Panc1 (cell line): ENCODE measurements around the gene HLA-B. TPM values are rescaled to one million over a fixed set of nuclear protein-coding genes. Genes with fewer than 3 reads are reported as not detected.
A peak's percentile ranks its signal among the peaks of the same experiment; 100 is the strongest.
"Not testable (repeated sequence)": the region's sequence is repeated elsewhere in the genome, so short reads cannot be mapped to it uniquely, and the experiment has no call there.

Experiments
- ATAC-seq: fragments of 200-7000 bp; cut with Tn5 transposase; 2 replicates; pipeline ENCODE4 v1.9.1; 2020; ENCODE audit warnings: mild to moderate bottlenecking, moderate library complexity
- Bru-seq: library from RNA; stranded (reverse); fragments of 400-500 nt; gene quantifications from one replicate; lab custom pipeline; 2021; lab: Mats Ljungman, UMichigan
- BruChase-seq, 2 experiments: library from RNA; stranded (reverse); fragments of 400-500 nt; gene quantifications; one replicate each; lab custom pipeline; 2021; lab: Mats Ljungman, UMichigan
- BruUV-seq: library from RNA; stranded (reverse); fragments of 400-500 nt; replicated peaks from 2 replicates; lab custom pipeline; 2021; lab: Mats Ljungman, UMichigan
- CTCF ChIA-PET: fragments of 300-600 bp; sonication (Branson Sonifier 250); formaldehyde crosslinking; loops from one replicate; lab custom pipeline; 2022; ENCODE audit warnings: antibody characterized with exemption; lab: Charles Lee
- POLR2A ChIA-PET: fragments of 300-600 bp; sonication (Branson Sonifier 250); formaldehyde crosslinking; loops from one replicate; lab custom pipeline; 2022; ENCODE audit warnings: antibody characterized with exemption; lab: Charles Lee
- DNase-seq: peaks from one replicate; pipeline ENCODE4 v3.0.0-alpha.2; 2010; ENCODE audit warnings: low read depth, low spot score
- H3K27ac ChIP-seq: 2 replicates; pipeline ENCODE4 v1.5.1; 2011; ENCODE audit warnings: mild to moderate bottlenecking, low read length, inconsistent platforms
- H3K27me3 ChIP-seq: fragments of 200-500 bp; sonication (Bioruptor generic); 2 replicates; pipeline ENCODE4 v1.6.0; 2014; ENCODE audit warnings: low read length, inconsistent platforms; ENCODE audit not compliant: control insufficient read depth, insufficient read depth
- H3K36me3 ChIP-seq: fragments of 200-500 bp; sonication (Bioruptor generic); 2 replicates; pipeline ENCODE4 v1.5.1; 2014; ENCODE audit warnings: inconsistent platforms, mild to moderate bottlenecking, low read length, moderate library complexity; ENCODE audit not compliant: control insufficient read depth, insufficient read depth
- H3K4me1 ChIP-seq: 2 replicates; pipeline ENCODE4 v1.5.1; 2011; ENCODE audit warnings: inconsistent platforms, mild to moderate bottlenecking, low read length, moderate library complexity; ENCODE audit not compliant: control insufficient read depth, insufficient read depth
- H3K4me3 ChIP-seq, 2 experiments: 2 replicates each; pipeline ENCODE4 v1.5.1; 2011 to 2012; ENCODE audit warnings: low read depth in 2 of 2, low read length in 2 of 2, mild to moderate bottlenecking in 2 of 2, inconsistent platforms in 1 of 2, moderate library complexity in 1 of 2
- H3K9me3 ChIP-seq: fragments of 200-500 bp; sonication (Bioruptor generic); 2 replicates; pipeline ENCODE4 v1.5.1; 2014; ENCODE audit warnings: low read depth, mild to moderate bottlenecking, inconsistent platforms, low read length, moderate library complexity; ENCODE audit not compliant: control insufficient read depth, insufficient read depth
- POLR2AphosphoS5 ChIP-seq: IDR thresholded peaks from 2 replicates; pipeline ENCODE4 v1.6.1; 2012; ENCODE audit warnings: mild to moderate bottlenecking, low read depth, low read length, moderate library complexity
- SIN3A ChIP-seq: IDR thresholded peaks from 2 replicates; pipeline ENCODE4 v1.6.1; 2012; ENCODE audit warnings: low read depth, mild to moderate bottlenecking, low read length, moderate library complexity, borderline replicate concordance; ENCODE audit not compliant: insufficient read depth
- TCF7L2 ChIP-seq: IDR thresholded peaks from 2 replicates; pipeline ENCODE4 v1.6.1; 2011; ENCODE audit warnings: mild to moderate bottlenecking, low read depth, low read length, inconsistent platforms
- in situ Hi-C: cut with HindIII; loops from 2 replicates; pipeline ENCODE4 v1.10.0; 2016; ENCODE audit warnings: low sequenced_read_pairs, low pct_unique_long_range_greater_than_20kb
- intact Hi-C: fragments of 100-400 bp; cut with micrococcal nuclease; formaldehyde crosslinking; loops from one replicate; pipeline ENCODE4 v1.10.0; 2022; ENCODE audit not compliant: unreplicated experiment
- long read RNA-seq: library from polyadenylated mRNA; unstranded; transcript quantifications from one replicate; pipeline ENCODE4 v2.0.0, GENCODE V29; 2021; ENCODE audit not compliant: unreplicated experiment
- polyA plus RNA-seq: library from polyadenylated mRNA; unstranded; fragments of >200 nt; gene quantifications from one replicate; pipeline ENCODE4 v1.2.1, GENCODE V29; 2012; ENCODE audit warnings: missing spikeins; ENCODE audit not compliant: insufficient read length
- total RNA-seq: library from RNA; stranded (reverse); gene quantifications from one replicate; pipeline ENCODE4 v1.2.1, GENCODE V29; 2021; ENCODE audit not compliant: unreplicated experiment
- TF ChIP-seq, protein P1 (sequence below): fragments of 450-650 bp; IDR thresholded peaks from 2 replicates; pipeline ENCODE4 v1.5.1; 2017; ENCODE audit warnings: mild to moderate bottlenecking
- TF ChIP-seq, protein P2 (sequence below), 2 experiments: IDR thresholded peaks; 2 replicates each; pipeline ENCODE4 v1.6.1; 2011 to 2012; ENCODE audit warnings: low read depth in 2 of 2, control low read depth in 1 of 2, low read length in 1 of 2, mild to moderate bottlenecking in 1 of 2, moderate library complexity in 1 of 2; ENCODE audit not compliant: insufficient read depth in 1 of 2

HLA-B gene
- total RNA-seq, result 191 TPM
- polyA plus RNA-seq, result 134 TPM
- Bru-seq, nascent RNA, result percentile 27 among the genes with signal in this experiment
- percentile 30 among the genes with signal in this experiment for BruChase-seq, experiment 1, labeled RNA remaining after a 2-hour chase
- percentile 41 among the genes with signal in this experiment for BruChase-seq, experiment 2, labeled RNA remaining after a 6-hour chase
- long read RNA-seq, transcript HLA-B-249 (8 exons, 1,547 nt), result major isoform, 40 of 279 reads
- long read RNA-seq, transcript HLA-B-254 (3 exons, 917 nt), result minor isoform, 11 of 279 reads
- long read RNA-seq, partial matches to known transcripts, result 18 of 279 reads
- long read RNA-seq, other reads (novel, unspliced or antisense), result 209 of 279 reads

DNA sequence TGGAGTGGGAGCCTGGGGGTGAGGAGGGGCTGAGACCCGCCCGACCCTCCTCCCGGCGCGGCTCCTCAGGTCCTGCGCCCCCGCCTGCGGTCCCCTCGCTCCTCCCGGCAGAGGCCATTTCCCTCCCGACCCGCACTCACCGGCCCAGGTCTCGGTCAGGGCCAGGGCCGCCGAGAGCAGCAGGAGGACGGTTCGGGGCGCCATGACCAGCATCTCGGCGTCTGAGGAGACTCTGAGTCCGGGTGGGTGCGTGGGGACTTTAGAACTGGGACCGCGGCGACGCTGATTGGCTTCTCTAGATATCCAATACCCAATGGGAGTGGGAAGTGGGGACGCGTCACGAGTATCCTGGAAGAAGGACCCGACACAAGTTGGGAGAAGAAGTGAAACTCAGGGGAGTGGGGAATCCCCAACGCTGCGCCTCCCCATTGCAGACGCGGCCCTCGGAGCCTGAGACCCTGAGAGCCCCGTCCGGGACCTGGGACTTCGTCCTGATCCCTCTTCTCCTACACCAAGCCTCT, at the start of gene HLA-B:
Gene HLA-B (minus strand): TSS at position 234 of the 521 bp plus-strand sequence. CDS start 21 bp downstream, at position 213.
- POLR2A ChIA-PET, result no interaction called here
- peaks cover 14% of the 10 kb centered on the region for H3K27me3 ChIP-seq
- no peaks in the 10 kb centered on the region for H3K9me3 ChIP-seq
- peak; percentile 94 for ATAC-seq
- DNase-seq, result peak; percentile 53
- CTCF ChIA-PET, result no interaction called here
- TF ChIP-seq, protein P1, sequence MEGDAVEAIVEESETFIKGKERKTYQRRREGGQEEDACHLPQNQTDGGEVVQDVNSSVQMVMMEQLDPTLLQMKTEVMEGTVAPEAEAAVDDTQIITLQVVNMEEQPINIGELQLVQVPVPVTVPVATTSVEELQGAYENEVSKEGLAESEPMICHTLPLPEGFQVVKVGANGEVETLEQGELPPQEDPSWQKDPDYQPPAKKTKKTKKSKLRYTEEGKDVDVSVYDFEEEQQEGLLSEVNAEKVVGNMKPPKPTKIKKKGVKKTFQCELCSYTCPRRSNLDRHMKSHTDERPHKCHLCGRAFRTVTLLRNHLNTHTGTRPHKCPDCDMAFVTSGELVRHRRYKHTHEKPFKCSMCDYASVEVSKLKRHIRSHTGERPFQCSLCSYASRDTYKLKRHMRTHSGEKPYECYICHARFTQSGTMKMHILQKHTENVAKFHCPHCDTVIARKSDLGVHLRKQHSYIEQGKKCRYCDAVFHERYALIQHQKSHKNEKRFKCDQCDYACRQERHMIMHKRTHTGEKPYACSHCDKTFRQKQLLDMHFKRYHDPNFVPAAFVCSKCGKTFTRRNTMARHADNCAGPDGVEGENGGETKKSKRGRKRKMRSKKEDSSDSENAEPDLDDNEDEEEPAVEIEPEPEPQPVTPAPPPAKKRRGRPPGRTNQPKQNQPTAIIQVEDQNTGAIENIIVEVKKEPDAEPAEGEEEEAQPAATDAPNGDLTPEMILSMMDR, result no peak
- no peak for TF ChIP-seq TCF7L2
- TF ChIP-seq, protein P2, sequence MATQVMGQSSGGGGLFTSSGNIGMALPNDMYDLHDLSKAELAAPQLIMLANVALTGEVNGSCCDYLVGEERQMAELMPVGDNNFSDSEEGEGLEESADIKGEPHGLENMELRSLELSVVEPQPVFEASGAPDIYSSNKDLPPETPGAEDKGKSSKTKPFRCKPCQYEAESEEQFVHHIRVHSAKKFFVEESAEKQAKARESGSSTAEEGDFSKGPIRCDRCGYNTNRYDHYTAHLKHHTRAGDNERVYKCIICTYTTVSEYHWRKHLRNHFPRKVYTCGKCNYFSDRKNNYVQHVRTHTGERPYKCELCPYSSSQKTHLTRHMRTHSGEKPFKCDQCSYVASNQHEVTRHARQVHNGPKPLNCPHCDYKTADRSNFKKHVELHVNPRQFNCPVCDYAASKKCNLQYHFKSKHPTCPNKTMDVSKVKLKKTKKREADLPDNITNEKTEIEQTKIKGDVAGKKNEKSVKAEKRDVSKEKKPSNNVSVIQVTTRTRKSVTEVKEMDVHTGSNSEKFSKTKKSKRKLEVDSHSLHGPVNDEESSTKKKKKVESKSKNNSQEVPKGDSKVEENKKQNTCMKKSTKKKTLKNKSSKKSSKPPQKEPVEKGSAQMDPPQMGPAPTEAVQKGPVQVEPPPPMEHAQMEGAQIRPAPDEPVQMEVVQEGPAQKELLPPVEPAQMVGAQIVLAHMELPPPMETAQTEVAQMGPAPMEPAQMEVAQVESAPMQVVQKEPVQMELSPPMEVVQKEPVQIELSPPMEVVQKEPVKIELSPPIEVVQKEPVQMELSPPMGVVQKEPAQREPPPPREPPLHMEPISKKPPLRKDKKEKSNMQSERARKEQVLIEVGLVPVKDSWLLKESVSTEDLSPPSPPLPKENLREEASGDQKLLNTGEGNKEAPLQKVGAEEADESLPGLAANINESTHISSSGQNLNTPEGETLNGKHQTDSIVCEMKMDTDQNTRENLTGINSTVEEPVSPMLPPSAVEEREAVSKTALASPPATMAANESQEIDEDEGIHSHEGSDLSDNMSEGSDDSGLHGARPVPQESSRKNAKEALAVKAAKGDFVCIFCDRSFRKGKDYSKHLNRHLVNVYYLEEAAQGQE (IDR thresholded peaks at IDR 0.05; ENCODE audit: insufficient read depth in 1 of 2, low read depth in 2 of 2, low read length in 1 of 2), result no peak
- no peak for TF ChIP-seq POLR2AphosphoS5
- TF ChIP-seq SIN3A, result no peak
- no peaks in the 10 kb centered on the region for H3K36me3 ChIP-seq
- in situ Hi-C loops (no loop called here), intact Hi-C loops (no loop called here)
- peak within 1 kb of the TSS; percentile 61 to 62 for H3K4me3 ChIP-seq
- BruUV-seq, result no TSS peak
- peak within 1 kb of the TSS; percentile 51; the same call in 1 of the 2 replicates for H3K27ac ChIP-seq
- 0 out of 2 replicates have a peak, but pooled peaks cover 4% of the 10 kb centered on the region for H3K4me1 ChIP-seq

DNA sequence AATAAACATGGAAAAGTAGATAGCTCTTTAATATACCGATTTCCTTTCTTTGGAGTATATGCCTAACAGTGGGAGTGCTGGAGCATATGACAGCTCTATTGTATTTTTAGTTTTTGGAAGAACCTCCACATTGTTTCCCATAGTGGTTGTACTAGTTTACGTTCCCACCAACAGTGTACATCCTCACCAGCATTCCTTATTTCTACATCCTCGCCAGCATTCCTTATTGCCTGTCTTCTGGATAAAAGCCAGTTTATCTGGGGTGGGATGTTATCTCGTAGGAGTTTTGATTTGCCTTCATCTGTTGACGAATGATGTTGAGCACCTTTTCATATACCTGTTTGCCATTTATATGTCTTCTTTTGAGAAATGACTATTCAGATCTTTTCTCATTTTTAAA, 49.0 kb upstream of the HLA-B start:
- H3K27ac ChIP-seq, result no peak overlapping the region
- H3K27me3 ChIP-seq, result no peaks in the 10 kb centered on the region
- TF ChIP-seq, protein P2 (IDR thresholded peaks at IDR 0.05; ENCODE audit: insufficient read depth in 1 of 2, low read depth in 2 of 2, low read length in 1 of 2), result no peak
- TF ChIP-seq, protein P1, result no peak
- H3K9me3 ChIP-seq, result no peaks in the 10 kb centered on the region
- H3K4me1 ChIP-seq, result peaks cover 13% of the 10 kb centered on the region
- BruUV-seq, result TSS peak; percentile 25
- no peak overlapping the region for H3K4me3 ChIP-seq
- in situ Hi-C loops, result no loop called here
- no peak for DNase-seq
- H3K36me3 ChIP-seq, result no peaks in the 10 kb centered on the region; the same call in 1 of the 2 replicates
- CTCF ChIA-PET, result no interaction called here
- ATAC-seq, result no peak
- intact Hi-C loops, result no loop called here
- POLR2A ChIA-PET, result interaction anchor here (1.0 kb wide), 1 partner anchor 134 kb away, joined by 3 read pairs; no protein-coding TSS in a partner anchor

DNA sequence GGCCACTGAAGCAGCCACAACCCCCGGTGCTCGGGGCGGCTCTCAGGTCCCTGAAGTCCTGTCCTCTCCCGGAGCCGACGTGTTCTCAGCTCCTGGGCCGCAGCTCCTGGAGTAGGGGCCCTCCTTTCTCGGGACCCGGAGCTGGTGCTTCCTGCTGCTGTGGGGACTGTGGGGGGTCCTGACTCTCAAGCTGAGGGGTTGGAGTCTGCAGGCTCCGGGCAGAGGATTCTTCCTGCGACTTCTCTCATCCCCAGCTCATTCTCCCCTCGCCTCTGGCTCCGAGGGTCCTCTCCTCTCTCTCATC, 47.0 kb upstream of the HLA-B start:
- Histone ChIP-seq H3K4me1 (peaks cover 13% of the 10 kb centered on the region), H3K27ac (peak overlapping the region; percentile 96), H3K4me3 (peak overlapping the region; percentile 71 to 75)
- DNase-seq, intact Hi-C loops, POLR2A ChIA-PET, CTCF ChIA-PET, in situ Hi-C loops, H3K9me3 ChIP-seq, H3K27me3 ChIP-seq, BruUV-seq, H3K36me3 ChIP-seq: not testable (repeated sequence)
- 0 out of 2 replicates have a peak, but pooled peaks have one; percentile 0 for ATAC-seq
